Stimulated activated CD4-positive, alpha-beta T cell treated with anti-CD3 and anti-CD28 coated beads, TNF-alpha, amount 100 ng/mL, for 1 hour (primary cell): ENCODE measurements around the gene PSMC3.

Source experiments
- DNase-seq, 3 donors: peaks; one replicate each; pipeline ENCODE4 v3.0.0-alpha.2; 2020; ENCODE audit warnings: low read depth in 3 of 3, low spot score in 1 of 3

PSMC3 gene

GRCh38 chr11:47413908-47414684 is 12.1 kb downstream of the PSMC3 start:
- no peak for DNase-seq

- no peak for DNase-seq
These were observed 12.9 kb downstream of the PSMC3 start for GRCh38 chr11:47413351-47413750.

GRCh38 chr11:47411884-47412746 is 14.1 kb downstream of the PSMC3 start:
- DNase-seq = no peak

- no peak for DNase-seq
These were observed 15.6 kb downstream of the PSMC3 start for GRCh38 chr11:47410370-47411264.

- no peak for DNase-seq
These were observed 16.5 kb downstream of the PSMC3 start for GRCh38 chr11:47409440-47410369.

- no peak for DNase-seq
These were observed 17.4 kb downstream of the PSMC3 start for GRCh38 chr11:47408598-47409439.

GRCh38 chr11:47407746-47408590 is 18.3 kb downstream of the PSMC3 start, which contains the start of gene SLC39A13:
SLC39A13 (plus strand) TSS chr11:47408590; CDS start chr11:47410095, 1,505 bp downstream.
- DNase-seq = peak; percentile 77 to 91 (median 88)

GRCh38 chr11:47406896-47407745 is 19.1 kb downstream of the PSMC3 start:
- DNase-seq = no peak

- no peak for DNase-seq
These were observed 22.7 kb downstream of the PSMC3 start for GRCh38 chr11:47403571-47403970.

GRCh38 chr11:47403135-47403534 is 23.1 kb downstream of the PSMC3 start:
- DNase-seq = no peak

- DNase-seq = no peak
These were observed 25.4 kb downstream of the PSMC3 start for GRCh38 chr11:47400768-47401279.

- DNase-seq = no peak
These were observed 26.1 kb downstream of the PSMC3 start for GRCh38 chr11:47399860-47400767.

GRCh38 chr11:47398551-47398950 is 27.7 kb downstream of the PSMC3 start:
- DNase-seq = no peak

- DNase-seq = no peak
These were observed 28.2 kb downstream of the PSMC3 start for GRCh38 chr11:47398011-47398410.

- DNase-seq = no peak
These were observed 30.3 kb downstream of the PSMC3 start for GRCh38 chr11:47396049-47396320.
